Endothelial cell of umbilical vein (primary cell): ENCODE data around the gene ARMH4. TPM values are rescaled to one million over a fixed set of nuclear protein-coding genes. Genes with fewer than 3 reads are reported as not detected.

ENCODE experiments used
- BruUV-seq: library from RNA; stranded (reverse); fragments of 400-500 nt; replicated peaks from 2 replicates; lab custom pipeline; 2021; lab: Mats Ljungman, UMichigan
- CTCF ChIA-PET: fragments of 300-600, 350-600 bp; sonication (Branson Sonifier 250); formaldehyde crosslinking; loops from one replicate; lab custom pipeline; 2021; ENCODE audit warnings: antibody characterized with exemption, inconsistent platforms; lab: Charles Lee
- POLR2A ChIA-PET: fragments of 300-600, 350-600 bp; sonication (Branson Sonifier 250); formaldehyde crosslinking; loops from one replicate; lab custom pipeline; 2021; ENCODE audit warnings: antibody characterized with exemption, inconsistent platforms; lab: Charles Lee
- DNase-seq: peaks from one replicate; pipeline ENCODE4 v3.0.0-alpha.2; 2011; ENCODE audit warnings: low read depth, low spot score
- FAIRE-seq: peaks from 2 replicates; lab custom pipeline; 2011; peaks lifted over from hg19 to GRCh38; lab: Jason Lieb, UNC
- H2AFZ ChIP-seq: 2 replicates; pipeline ENCODE4 v1.6.0; 2012; ENCODE audit warnings: low read depth, low read length, control low read depth, inconsistent platforms
- H3K27ac ChIP-seq: 2 replicates; pipeline ENCODE4 v1.5.1; 2011; ENCODE audit warnings: low read depth, mild to moderate bottlenecking, control low read depth, low read length, moderate library complexity; ENCODE audit not compliant: insufficient read depth
- H3K27me3 ChIP-seq, 2 experiments: 2 replicates each; pipeline versions ENCODE4 v1.6.0 to v1.6.1; 2011; ENCODE audit warnings: low read length in 2 of 2, mixed read lengths in 1 of 2; ENCODE audit not compliant: control insufficient read depth in 2 of 2, insufficient read depth in 2 of 2
- H3K36me3 ChIP-seq, 2 experiments: 2 replicates in 1 of 2; 3 replicates in 1 of 2; pipeline ENCODE4 v1.5.1; 2011; ENCODE audit warnings: low read length in 2 of 2, mild to moderate bottlenecking in 1 of 2, moderate library complexity in 1 of 2; ENCODE audit not compliant: control insufficient read depth in 2 of 2, insufficient read depth in 2 of 2; ENCODE audit errors: extremely low read depth in 1 of 2
- H3K4me1 ChIP-seq: 3 replicates; pipeline ENCODE4 v1.5.1; 2011; ENCODE audit warnings: mild to moderate bottlenecking, low read length; ENCODE audit not compliant: control insufficient read depth, insufficient read depth; ENCODE audit errors: extremely low read depth
- H3K4me2 ChIP-seq: 2 replicates; pipeline ENCODE4 v1.6.1; 2011; ENCODE audit warnings: low read length, control low read depth, mixed read lengths; ENCODE audit not compliant: insufficient read depth
- H3K4me3 ChIP-seq, 3 experiments: fragments of 200-600 bp in 1 of 3; sonication (generic), shearing (Covaris generic) in 1 of 3; replicated peaks in 1 of 3; 2 replicates each; pipeline ENCODE4 v1.5.1; 2011 to 2016; ENCODE audit warnings: control low read depth in 3 of 3, low read length in 3 of 3, mild to moderate bottlenecking in 2 of 3, inconsistent platforms in 1 of 3, low read depth in 1 of 3, moderate library complexity in 1 of 3; ENCODE audit not compliant: insufficient read depth in 1 of 3
- H3K79me2 ChIP-seq: 2 replicates; pipeline ENCODE4 v1.6.0; 2012; ENCODE audit warnings: low read length, inconsistent platforms; ENCODE audit not compliant: control insufficient read depth, insufficient read depth
- H3K9ac ChIP-seq: replicated peaks from 2 replicates; pipeline ENCODE3; 2011; ENCODE audit warnings: low read length, control low read depth; ENCODE audit not compliant: insufficient read depth; ENCODE audit errors: extremely low read depth
- H3K9me1 ChIP-seq: replicated peaks from 3 replicates; pipeline ENCODE4 v1.6.0; 2011; ENCODE audit warnings: mild to moderate bottlenecking, low read length; ENCODE audit not compliant: control insufficient read depth, insufficient read depth; ENCODE audit errors: extremely low read depth
- H3K9me3 ChIP-seq: replicated peaks from 2 replicates; pipeline ENCODE4 v1.5.1; 2012; ENCODE audit warnings: low read length, inconsistent platforms; ENCODE audit not compliant: control insufficient read depth, insufficient read depth
- H4K20me1 ChIP-seq: replicated peaks from 2 replicates; pipeline ENCODE3; 2011; ENCODE audit warnings: mild to moderate bottlenecking, low read length; ENCODE audit not compliant: control insufficient read depth, insufficient read depth; ENCODE audit errors: extremely low read depth
- CTCF ChIP-seq, 2 donors: IDR thresholded peaks; 1 replicate in 1 of 2; 2 replicates in 1 of 2; pipeline ENCODE4 v1.5.1; 2011; ENCODE audit warnings: low read length in 2 of 2, mild to moderate bottlenecking in 2 of 2, moderate library complexity in 2 of 2, control low read depth in 1 of 2, inconsistent platforms in 1 of 2, low read depth in 1 of 2; ENCODE audit not compliant: insufficient read depth in 1 of 2; ENCODE audit errors: extremely low read depth in 1 of 2
- EZH2 ChIP-seq: IDR thresholded peaks from 2 replicates; pipeline ENCODE4 v1.6.1; 2012; ENCODE audit warnings: borderline replicate concordance, low read depth, mild to moderate bottlenecking, moderate library complexity, low read length, inconsistent platforms; ENCODE audit not compliant: severe bottlenecking
- FOS ChIP-seq: IDR thresholded peaks from 2 replicates; pipeline ENCODE4 v1.6.1; 2011; ENCODE audit warnings: mild to moderate bottlenecking, low read length, moderate library complexity, borderline replicate concordance; ENCODE audit not compliant: insufficient read depth
- GATA2 ChIP-seq: IDR thresholded peaks from 2 replicates; pipeline ENCODE4 v1.7.0; 2011; ENCODE audit warnings: low read depth, mild to moderate bottlenecking, moderate library complexity, mixed read lengths, low read length; ENCODE audit not compliant: insufficient read length, insufficient read depth
- JUN ChIP-seq: IDR thresholded peaks from 2 replicates; pipeline ENCODE4 v1.6.1; 2011; ENCODE audit warnings: borderline replicate concordance, low read depth; ENCODE audit not compliant: insufficient read length, insufficient read depth
- MAX ChIP-seq: IDR thresholded peaks from 2 replicates; pipeline ENCODE4 v1.6.1; 2011; ENCODE audit not compliant: insufficient read depth, insufficient read length
- MYC ChIP-seq: IDR thresholded peaks from one replicate; pipeline ENCODE4 v1.6.1; 2011; ENCODE audit warnings: mild to moderate bottlenecking, low read depth, low read length
- POLR2A ChIP-seq: IDR thresholded peaks from 2 replicates; pipeline ENCODE4 v1.6.1; 2012; ENCODE audit warnings: low read depth, mild to moderate bottlenecking, control low read depth, low read length
- POLR2AphosphoS5 ChIP-seq: IDR thresholded peaks from 2 replicates; pipeline ENCODE4 v1.6.1; 2012; ENCODE audit warnings: low read depth, mild to moderate bottlenecking, control low read depth, low read length, moderate library complexity; ENCODE audit not compliant: insufficient read depth
- dilution Hi-C: fragments of 300-500 bp; cut with MboI; formaldehyde crosslinking; loops from one replicate; pipeline ENCODE4 v1.15.0; 2019; ENCODE audit warnings: low sequenced_read_pairs; ENCODE audit not compliant: extremely low pct_ligation_motif_present
- intact Hi-C: fragments of 100-400 bp; cut with micrococcal nuclease; formaldehyde crosslinking; loops from one replicate; pipeline ENCODE4 v1.10.0; 2022
- polyA plus RNA-seq, 4 experiments: library from polyadenylated mRNA; depleted of rRNA in 3 of 4; stranded (reverse) in 3 of 4; unstranded in 1 of 4; fragments of >200 nt; gene quantifications; 2 replicates each; pipeline versions ENCODE4 v1.2.1 to v1.2.3, GENCODE V29; 2011 to 2012; ENCODE audit warnings: missing spikeins in 1 of 4
- total RNA-seq: library from RNA; stranded (reverse); gene quantifications from 2 replicates; pipeline ENCODE4 v1.2.3, GENCODE V29; 2021

The ARMH4 gene
- total and polyA plus RNA-seq, 2 donors (not counting 3 experiments of a cell fraction or from before 2014, with no cell fraction given) = 1.1 to 3.0 TPM

GRCh38 chr14:57976701-57977100 is 175.3 kb downstream of the ARMH4 start:
- no peak overlapping the region for H3K9ac ChIP-seq
- dilution Hi-C loops (no loop called here), intact Hi-C loops (no loop called here)
- H3K9me1 ChIP-seq = no peaks in the 10 kb centered on the region
- ChIA-PET POLR2A (no interaction called here), CTCF (no interaction called here)
- H4K20me1 ChIP-seq = no peaks in the 10 kb centered on the region
- DNase-seq (no peak), FAIRE-seq (no peak)
- no peak for TF ChIP-seq MYC
- no peak for TF ChIP-seq POLR2AphosphoS5
- no peak for TF ChIP-seq MAX
- TF ChIP-seq POLR2A = no peak
- no peak for TF ChIP-seq EZH2
- TF ChIP-seq JUN = no peak
- TF ChIP-seq GATA2 = no peak
- TF ChIP-seq FOS = no peak
- TF ChIP-seq CTCF (IDR thresholded peaks at IDR 0.05; ENCODE audit: extremely low read depth in 1 of 2, insufficient read depth in 1 of 2, low read depth in 1 of 2, low read length in 2 of 2) = no peak
- no peaks in the 10 kb centered on the region for H3K27me3 ChIP-seq
- no peaks in the 10 kb centered on the region for H3K79me2 ChIP-seq
- H3K36me3 ChIP-seq = no peaks in the 10 kb centered on the region
- no TSS peak for BruUV-seq
- H3K4me2 ChIP-seq = no peak overlapping the region
- H3K27ac ChIP-seq = no peak overlapping the region
- no peak overlapping the region for H2AFZ ChIP-seq
- H3K9me3 ChIP-seq = no peaks in the 10 kb centered on the region
- no peaks in the 10 kb centered on the region for H3K4me1 ChIP-seq
- no peak overlapping the region for H3K4me3 ChIP-seq
